PC-9 (cell line): ENCODE data around the gene HPCAL1. TPM values are rescaled to one million over a fixed set of nuclear protein-coding genes. Genes with fewer than 3 reads are reported as not detected.

ENCODE experiments used
- BruUV-seq: library from RNA; stranded (reverse); fragments of 400-500 nt; replicated peaks from 2 replicates; lab custom pipeline; 2021; lab: Mats Ljungman, UMichigan
- CTCF ChIA-PET: fragments of 300-600 bp; sonication (Branson Sonifier 250); formaldehyde crosslinking; loops from one replicate; lab custom pipeline; 2022; ENCODE audit warnings: antibody characterized with exemption; lab: Charles Lee
- POLR2A ChIA-PET: fragments of 300-600 bp; sonication (Branson Sonifier 250); formaldehyde crosslinking; loops from one replicate; lab custom pipeline; 2022; ENCODE audit warnings: antibody characterized with exemption; ENCODE audit not compliant: unreplicated experiment; lab: Charles Lee
- DNase-seq, 2 experiments: peaks; one replicate each; pipeline versions ENCODE4 v3.0.0 to v3.0.0-alpha.2; 2015 to 2022; ENCODE audit warnings: mixed read lengths in 1 of 2
- H2AFZ ChIP-seq: fragments of 200-600 bp; sonication (generic); 2 replicates; pipeline ENCODE4 v1.8.1; 2017; ENCODE audit warnings: antibody characterized with exemption
- H3F3A ChIP-seq: fragments of 200-600 bp; sonication (generic); 2 replicates; pipeline ENCODE4 v1.8.1; 2017; ENCODE audit warnings: antibody characterized with exemption, mild to moderate bottlenecking, low read depth; ENCODE audit not compliant: insufficient read depth
- H3K27ac ChIP-seq: fragments of 200-600 bp; sonication (generic); 2 replicates; pipeline ENCODE4 v1.6.1; 2016; ENCODE audit warnings: mixed run types
- H3K27me3 ChIP-seq: fragments of 200-600 bp; sonication (generic); 2 replicates; pipeline ENCODE4 v1.6.1; 2016; ENCODE audit warnings: low read depth, mixed run types; ENCODE audit not compliant: insufficient read depth
- H3K36me3 ChIP-seq: fragments of 200-600 bp; sonication (generic); 2 replicates; pipeline ENCODE4 v1.6.1; 2016; ENCODE audit warnings: low read depth, mixed run types
- H3K4me1 ChIP-seq: fragments of 200-600 bp; sonication (generic); replicated peaks from 2 replicates; pipeline ENCODE4 v1.6.1; 2016; ENCODE audit warnings: mixed run types; ENCODE audit not compliant: insufficient read depth
- H3K4me2 ChIP-seq: fragments of 200-600 bp; sonication (generic); 2 replicates; pipeline ENCODE4 v1.6.1; 2017; ENCODE audit warnings: mixed run types
- H3K4me3 ChIP-seq: fragments of 200-600 bp; sonication (generic); 2 replicates; pipeline ENCODE4 v1.6.1; 2016; ENCODE audit warnings: mixed run types
- H3K79me2 ChIP-seq: fragments of 200-600 bp; sonication (generic); 2 replicates; pipeline ENCODE4 v1.6.1; 2017; ENCODE audit warnings: low read depth, mixed run types
- H3K9me2 ChIP-seq: fragments of 200-600 bp; sonication (generic); 2 replicates; pipeline ENCODE4 v1.8.1; 2017; ENCODE audit warnings: mild to moderate bottlenecking; ENCODE audit not compliant: insufficient read depth
- H3K9me3 ChIP-seq: fragments of 200-600 bp; sonication (generic); 2 replicates; pipeline ENCODE4 v1.8.1; 2016; ENCODE audit warnings: low read depth; ENCODE audit not compliant: insufficient read depth
- H4K20me1 ChIP-seq: fragments of 200-600 bp; sonication (generic); 2 replicates; pipeline ENCODE4 v1.8.1; 2017; ENCODE audit not compliant: insufficient read depth
- EZH2 ChIP-seq: fragments of 200-600 bp; sonication (generic); IDR thresholded peaks from 2 replicates; pipeline ENCODE4 v1.8.0; 2017; ENCODE audit warnings: antibody characterized with exemption, low read depth
- intact Hi-C: fragments of 100-400 bp; cut with micrococcal nuclease; formaldehyde crosslinking; loops from one replicate; pipeline ENCODE4 v1.10.0; 2022; ENCODE audit not compliant: unreplicated experiment
- total RNA-seq: library from RNA; stranded (reverse); gene quantifications from 2 replicates; pipeline ENCODE4 v1.2.3, GENCODE V29; 2021
- TF ChIP-seq, protein P1 (sequence below): fragments of 200-600 bp; sonication (generic); conservative IDR thresholded peaks from 2 replicates; pipeline ENCODE4 v1.6.1; 2017; ENCODE audit warnings: mixed run types, antibody characterized with exemption, mild to moderate bottlenecking, moderate library complexity

The HPCAL1 gene
- total RNA-seq, 1 experiment from 2014 or later: 105 TPM

DNA sequence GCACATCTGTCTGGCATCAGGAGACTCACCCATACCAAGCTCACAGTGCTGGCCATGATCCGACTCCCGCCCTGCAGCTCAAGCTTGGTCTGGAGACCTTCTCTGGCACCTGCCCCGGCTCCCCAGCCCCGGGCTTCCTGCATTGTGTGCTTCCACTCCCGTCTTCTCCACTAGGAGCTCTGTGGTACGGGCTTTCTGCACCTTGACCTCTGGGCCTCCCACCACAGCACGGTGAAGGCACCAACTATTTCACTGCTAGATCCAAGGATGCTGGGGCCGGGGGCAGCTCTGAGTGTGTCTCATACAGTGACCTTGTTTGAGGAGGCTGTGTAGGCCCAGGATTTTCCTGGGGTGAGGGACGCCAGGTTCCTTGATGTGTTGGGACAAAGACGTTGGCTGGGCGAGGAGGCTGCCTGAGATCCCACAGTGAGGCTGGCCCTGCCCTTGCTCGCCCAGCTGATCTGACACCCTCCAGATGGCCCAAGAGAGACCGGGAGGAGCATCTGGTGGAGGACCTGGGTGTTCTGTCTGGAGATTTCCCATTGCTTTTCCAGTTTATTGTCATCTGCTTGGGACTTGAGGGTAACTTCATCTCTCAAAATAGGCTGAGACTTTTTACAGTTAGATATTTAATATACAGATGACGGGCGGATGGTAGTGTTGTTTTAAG is 64.0 kb downstream of the HPCAL1 start:
- TF ChIP-seq EZH2: no peak
- TF ChIP-seq, protein P1, sequence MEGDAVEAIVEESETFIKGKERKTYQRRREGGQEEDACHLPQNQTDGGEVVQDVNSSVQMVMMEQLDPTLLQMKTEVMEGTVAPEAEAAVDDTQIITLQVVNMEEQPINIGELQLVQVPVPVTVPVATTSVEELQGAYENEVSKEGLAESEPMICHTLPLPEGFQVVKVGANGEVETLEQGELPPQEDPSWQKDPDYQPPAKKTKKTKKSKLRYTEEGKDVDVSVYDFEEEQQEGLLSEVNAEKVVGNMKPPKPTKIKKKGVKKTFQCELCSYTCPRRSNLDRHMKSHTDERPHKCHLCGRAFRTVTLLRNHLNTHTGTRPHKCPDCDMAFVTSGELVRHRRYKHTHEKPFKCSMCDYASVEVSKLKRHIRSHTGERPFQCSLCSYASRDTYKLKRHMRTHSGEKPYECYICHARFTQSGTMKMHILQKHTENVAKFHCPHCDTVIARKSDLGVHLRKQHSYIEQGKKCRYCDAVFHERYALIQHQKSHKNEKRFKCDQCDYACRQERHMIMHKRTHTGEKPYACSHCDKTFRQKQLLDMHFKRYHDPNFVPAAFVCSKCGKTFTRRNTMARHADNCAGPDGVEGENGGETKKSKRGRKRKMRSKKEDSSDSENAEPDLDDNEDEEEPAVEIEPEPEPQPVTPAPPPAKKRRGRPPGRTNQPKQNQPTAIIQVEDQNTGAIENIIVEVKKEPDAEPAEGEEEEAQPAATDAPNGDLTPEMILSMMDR: no peak
- Histone ChIP-seq H2AFZ (no peak overlapping the region), H3K9me3 (no peaks in the 10 kb centered on the region), H3K4me3 (no peak overlapping the region), H3K9me2 (no peaks in the 10 kb centered on the region), H3K4me1 (no peaks in the 10 kb centered on the region), H3K4me2 (no peak overlapping the region), H3K27me3 (no peaks in the 10 kb centered on the region), H3K79me2 (peaks cover 98% of the 10 kb centered on the region), H3K36me3 (no peaks in the 10 kb centered on the region), H4K20me1 (peaks cover 88% of the 10 kb centered on the region), H3K27ac (no peak overlapping the region), H3F3A (peaks cover 34% of the 10 kb centered on the region; the same call in 1 of the 2 replicates)
- intact Hi-C loops: no loop called here
- ChIA-PET POLR2A (no interaction called here), CTCF (interaction anchor here (0.6 kb wide), 1 partner anchor 42 kb away, joined by 10 read pairs; no protein-coding TSS in a partner anchor)
- DNase-seq: no peak
- BruUV-seq: no TSS peak

DNA sequence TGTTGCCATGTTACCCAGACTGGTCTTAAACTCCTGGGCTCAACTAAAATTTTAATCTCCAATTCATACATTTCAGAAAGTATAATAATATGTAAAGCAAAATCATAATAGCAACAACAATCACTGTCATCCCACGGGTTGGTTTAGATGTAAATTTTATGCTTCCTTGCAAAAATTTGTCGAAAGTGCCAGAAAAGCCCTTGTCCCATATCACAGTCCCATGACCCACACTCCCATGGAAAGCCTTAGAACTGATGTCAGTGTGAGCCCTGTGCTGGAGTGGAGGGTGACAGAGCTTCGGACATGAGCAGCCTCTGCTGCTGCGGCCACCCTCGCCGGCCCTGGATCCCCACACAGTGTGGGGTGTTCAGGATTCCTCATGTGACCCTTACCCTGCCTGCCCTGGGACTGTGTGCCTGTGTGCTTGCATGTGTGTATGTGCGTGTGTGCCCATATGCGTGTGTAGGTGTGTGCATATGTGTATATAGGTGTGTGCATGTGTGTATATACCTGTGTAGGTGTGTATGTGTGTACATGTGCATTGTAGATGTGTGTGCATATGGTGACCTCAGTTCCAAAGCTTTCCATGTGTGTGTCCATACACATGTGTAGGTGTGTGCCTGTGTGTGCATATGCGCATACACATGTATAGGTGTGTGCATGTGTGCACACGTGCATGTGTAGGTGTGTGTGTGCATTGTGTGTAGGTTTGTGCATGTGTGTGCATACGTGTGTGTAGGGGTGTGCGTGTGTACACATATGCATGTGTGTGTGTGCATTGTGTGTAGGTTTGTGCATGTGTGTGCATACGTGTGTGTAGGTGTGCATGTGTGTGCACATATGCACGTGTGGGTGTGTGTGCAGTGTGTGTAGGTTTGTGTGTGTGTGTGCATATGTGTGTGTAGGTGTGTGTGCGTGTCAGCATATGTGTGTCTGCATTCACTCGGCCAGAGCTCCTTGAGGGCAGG is 65.1 kb downstream of the HPCAL1 start:
- peaks cover 87% of the 10 kb centered on the region for H4K20me1 ChIP-seq
- no peaks in the 10 kb centered on the region for H3K36me3 ChIP-seq
- H3K9me3 ChIP-seq: no peaks in the 10 kb centered on the region
- H3K79me2 ChIP-seq: peaks cover 98% of the 10 kb centered on the region
- no peak overlapping the region for H3K4me2 ChIP-seq
- H3K27ac ChIP-seq: no peak overlapping the region
- ChIA-PET CTCF (interaction anchor here (0.6 kb wide), 1 partner anchor 41 kb away, joined by 10 read pairs; no protein-coding TSS in a partner anchor), POLR2A (no interaction called here)
- H3K4me3 ChIP-seq: no peak overlapping the region
- no TSS peak for BruUV-seq
- no peaks in the 10 kb centered on the region for H3K4me1 ChIP-seq
- H3F3A ChIP-seq: peaks cover 29% of the 10 kb centered on the region; the same call in 1 of the 2 replicates
- H2AFZ ChIP-seq: no peak overlapping the region
- intact Hi-C loops: no loop called here
- no peak for TF ChIP-seq EZH2
- TF ChIP-seq, protein P1: no peak
- no peak for DNase-seq
- no peaks in the 10 kb centered on the region for H3K27me3 ChIP-seq
- H3K9me2 ChIP-seq: no peaks in the 10 kb centered on the region

DNA sequence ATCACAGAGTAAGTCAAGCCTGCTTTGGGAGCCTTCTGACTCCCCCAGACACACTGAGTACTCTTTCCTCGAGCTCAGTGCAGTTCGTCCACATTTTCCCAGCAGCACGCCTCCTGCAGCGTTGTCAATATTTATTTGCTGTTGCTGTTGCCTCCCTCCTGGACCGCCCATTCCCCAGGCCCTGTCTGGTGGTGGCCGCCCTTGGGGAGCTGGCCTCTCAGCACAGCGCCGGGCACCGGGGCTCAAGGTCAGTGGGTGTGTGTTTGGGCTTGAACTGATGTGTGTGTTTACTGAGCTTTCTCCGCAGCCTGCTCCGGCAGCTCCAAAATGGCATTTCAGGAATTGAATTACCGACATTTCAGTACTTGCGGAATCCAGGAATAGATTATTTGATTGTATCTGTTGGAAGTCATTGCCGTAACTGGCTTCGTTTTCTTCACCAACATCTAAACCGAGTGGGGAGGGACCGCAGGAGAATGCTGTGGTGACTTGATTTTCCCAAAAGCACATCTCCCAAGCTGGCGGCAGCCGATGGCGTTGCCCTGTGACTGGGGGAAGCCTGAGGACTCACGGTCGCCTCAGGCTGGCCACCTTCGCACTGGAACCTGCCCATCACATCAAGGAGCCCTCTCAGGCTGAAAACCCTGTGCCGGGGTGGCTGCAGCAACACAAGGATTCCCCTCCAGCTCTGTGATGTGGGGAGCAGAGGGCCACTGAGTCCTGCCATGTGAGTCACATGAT is 66.0 kb downstream of the HPCAL1 start:
- no peaks in the 10 kb centered on the region for H3K4me1 ChIP-seq
- H2AFZ ChIP-seq: no peak overlapping the region
- no peak for DNase-seq
- H3F3A ChIP-seq: peaks cover 29% of the 10 kb centered on the region; the same call in 1 of the 2 replicates
- ChIA-PET POLR2A (no interaction called here), CTCF (no interaction called here)
- no peak overlapping the region for H3K27ac ChIP-seq
- intact Hi-C loops: no loop called here
- no peaks in the 10 kb centered on the region for H3K9me3 ChIP-seq
- H3K36me3 ChIP-seq: no peaks in the 10 kb centered on the region
- TF ChIP-seq, protein P1: no peak
- TF ChIP-seq EZH2: no peak
- H4K20me1 ChIP-seq: peaks cover 87% of the 10 kb centered on the region
- H3K4me3 ChIP-seq: no peak overlapping the region
- BruUV-seq: no TSS peak
- peaks cover 98% of the 10 kb centered on the region for H3K79me2 ChIP-seq
- no peaks in the 10 kb centered on the region for H3K9me2 ChIP-seq
- no peak overlapping the region for H3K4me2 ChIP-seq
- no peaks in the 10 kb centered on the region for H3K27me3 ChIP-seq
